GM10266 (cell line): ENCODE data around the gene PSPC1.
"Not testable (repeated sequence)": the region's sequence is repeated elsewhere in the genome, so short reads cannot be mapped to it uniquely, and the experiment has no call there.

ENCODE experiments used
- DNase-seq: peaks from one replicate; pipeline ENCODE4 v3.0.0; 2012; ENCODE audit errors: extremely low spot score
- CTCF ChIP-seq: IDR thresholded peaks from 2 replicates; pipeline ENCODE4 v1.5.1; 2012; ENCODE audit warnings: mild to moderate bottlenecking, low read depth; ENCODE audit not compliant: control insufficient read depth, insufficient read depth; ENCODE audit errors: missing control alignments

Gene PSPC1

GRCh38 chr13:19810151-19810550 is 27.4 kb upstream of the PSPC1 start:
- no peak for DNase-seq
- no peak for TF ChIP-seq CTCF

- no peak for TF ChIP-seq CTCF
- no peak for DNase-seq
Observed at GRCh38 chr13:19805765-19806164, 23.0 kb upstream of the PSPC1 start.

DNA sequence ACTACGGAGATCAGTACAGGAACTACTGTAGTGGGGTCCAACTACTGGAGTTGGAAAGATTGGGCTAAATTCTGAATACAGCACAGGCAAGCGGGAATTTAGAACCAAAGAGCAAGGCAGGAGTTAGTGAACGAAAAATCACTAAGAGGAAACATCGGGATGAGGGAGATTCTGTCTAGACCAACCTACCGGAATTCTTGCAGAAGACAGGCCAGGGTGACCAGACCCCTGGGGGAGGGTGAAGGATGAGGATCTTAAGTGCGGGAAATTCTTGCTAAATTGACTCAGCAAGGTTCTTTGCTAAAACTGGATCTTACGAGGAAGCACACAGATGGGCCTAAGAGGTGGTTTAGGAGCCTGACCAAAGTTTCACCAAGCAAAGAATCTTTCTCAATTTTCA is 13.2 kb upstream of the PSPC1 start:
- no peak for TF ChIP-seq CTCF
- DNase-seq = no peak

DNA sequence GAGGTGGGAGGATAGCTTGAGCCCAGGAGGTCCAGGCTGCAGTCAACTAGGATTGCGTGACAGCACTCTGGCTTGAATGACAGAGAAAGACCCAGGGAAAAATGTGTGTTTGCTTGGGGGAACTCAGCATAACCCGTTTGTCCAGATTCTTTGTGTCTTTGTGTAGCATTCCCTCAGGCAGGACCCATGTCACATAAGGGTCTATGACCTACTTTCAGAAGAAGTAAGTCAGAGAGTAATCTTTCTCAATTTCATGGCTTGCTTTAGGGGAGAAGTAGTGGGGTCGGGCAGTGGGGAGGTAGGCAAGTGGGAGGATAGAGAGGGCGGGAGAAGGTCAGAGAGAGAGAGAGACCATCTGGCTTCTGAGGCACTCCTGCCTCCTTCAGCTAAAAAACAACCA is 11.9 kb upstream of the PSPC1 start:
- DNase-seq = no peak
- no peak for TF ChIP-seq CTCF

DNA sequence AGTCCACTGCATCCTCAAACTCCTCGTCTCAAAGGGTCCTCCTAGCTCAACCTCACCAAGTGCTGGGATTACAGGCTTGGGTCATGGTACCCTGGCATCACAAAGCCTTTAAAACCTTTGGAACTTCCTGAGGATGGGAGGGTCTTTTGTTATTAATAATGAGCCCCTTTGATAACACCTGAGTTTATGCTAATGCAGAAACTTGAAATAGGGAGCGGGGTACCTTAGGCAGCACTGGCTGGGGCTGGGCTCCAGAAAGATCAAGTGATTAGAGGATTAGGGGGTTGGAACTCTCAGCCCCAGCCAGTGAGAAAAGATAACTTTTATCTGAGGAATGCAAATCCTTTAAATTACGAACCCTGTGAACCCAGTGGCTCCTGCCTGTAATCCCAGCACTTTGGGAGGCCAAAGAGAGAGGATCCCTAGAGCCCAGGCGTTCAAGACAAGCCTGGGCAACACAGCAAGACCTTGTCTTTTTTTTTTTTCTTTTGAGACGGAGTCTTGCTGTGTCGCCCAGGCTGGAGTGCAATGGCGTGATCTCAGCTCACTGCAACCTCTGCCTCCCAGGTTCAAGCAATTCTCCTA is 9.3 kb upstream of the PSPC1 start:
- DNase-seq = no peak
- no peak for TF ChIP-seq CTCF

DNA sequence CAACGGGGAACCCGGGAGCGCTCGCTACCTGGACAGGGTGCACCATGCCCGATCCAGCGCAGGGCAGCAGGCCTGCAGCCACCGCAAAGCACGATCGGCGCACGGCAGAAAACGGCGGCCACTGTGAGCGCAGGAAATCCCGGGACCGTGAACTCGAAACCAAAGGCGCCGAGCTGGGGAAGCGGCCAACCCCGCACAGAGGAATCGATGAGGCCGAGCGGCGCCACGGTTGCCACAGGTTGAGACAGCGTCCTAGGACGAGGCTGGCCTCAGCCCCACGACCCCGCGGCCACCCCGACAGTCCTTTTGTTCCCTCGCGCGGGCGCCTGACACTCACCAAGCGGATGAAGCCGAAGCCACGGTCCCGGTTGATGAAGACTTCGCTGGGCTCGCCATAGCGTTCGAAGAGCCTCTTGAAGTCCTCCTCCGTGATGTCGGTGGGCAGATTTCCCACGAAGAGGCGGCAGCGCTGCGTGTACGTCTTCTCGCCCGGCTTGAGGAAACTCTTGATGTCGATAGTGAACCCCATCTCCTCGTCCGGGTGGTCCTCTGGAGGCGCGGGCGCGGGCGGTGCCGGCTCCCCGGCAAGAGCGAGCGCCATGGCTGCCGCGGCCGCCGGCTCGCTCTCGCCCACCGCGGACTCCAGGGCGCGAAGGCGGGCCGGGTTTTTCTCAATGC is 557 bp downstream of the PSPC1 start:
- no peak for TF ChIP-seq CTCF
- DNase-seq = peak; percentile 52

DNA sequence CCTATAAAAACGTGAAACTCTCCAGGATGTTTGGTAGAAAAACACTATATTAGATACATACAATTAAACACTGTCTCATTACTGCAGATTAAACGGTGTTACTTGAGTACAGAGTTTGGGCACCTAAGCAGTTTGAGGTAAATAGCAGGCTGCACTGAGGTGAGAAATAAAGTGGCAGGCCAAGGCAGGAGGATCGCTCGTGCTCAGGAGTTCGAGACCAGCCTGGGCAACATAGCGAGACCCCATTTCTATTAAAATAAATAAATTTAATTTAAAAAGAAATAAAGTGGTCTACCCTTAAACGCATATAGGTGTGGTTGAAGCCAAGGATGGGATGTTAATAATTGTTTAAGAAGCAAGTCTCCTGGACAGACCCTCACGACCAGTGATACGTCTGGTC is 1.2 kb downstream of the PSPC1 start:
- TF ChIP-seq CTCF = no peak
- no peak for DNase-seq

- not testable (repeated sequence) for DNase-seq
Observed at GRCh38 chr13:19780753-19781418, 1.9 kb downstream of the PSPC1 start.
